ENCODE results near the gene C17orf100. TPM values are rescaled to one million over a fixed set of nuclear protein-coding genes. Genes with fewer than 3 reads are reported as not detected.

The C17orf100 gene
- total and polyA plus RNA-seq, 2 of the 13 experiments (the other 11 are each of a cell fraction or from before 2014, with no cell fraction given): 3.6 to 8.7 TPM

GRCh38 chr17:6700948-6701307, 49.4 kb downstream of the C17orf100 start (continued):
- TF ChIP-seq ZNF10 (CRISPR knock-in tag; IDR thresholded peaks at IDR 0.05; ENCODE audit: borderline replicate concordance, low read depth) (no peak), ZNF768 (CRISPR knock-in tag; IDR thresholded peaks at IDR 0.05) (no peak), SIX4 (CRISPR knock-in tag; IDR thresholded peaks at IDR 0.05) (no peak), NFIC (IDR thresholded peaks at IDR 0.05; ENCODE audit: low read length) (no peak), ZFP37 (CRISPR knock-in tag; IDR thresholded peaks at IDR 0.05; ENCODE audit: borderline replicate concordance) (no peak; the same call in 1 of the 2 replicates), ZNF124 (CRISPR knock-in tag; IDR thresholded peaks at IDR 0.05) (no peak)
- TF ChIP-seq, protein P1, sequence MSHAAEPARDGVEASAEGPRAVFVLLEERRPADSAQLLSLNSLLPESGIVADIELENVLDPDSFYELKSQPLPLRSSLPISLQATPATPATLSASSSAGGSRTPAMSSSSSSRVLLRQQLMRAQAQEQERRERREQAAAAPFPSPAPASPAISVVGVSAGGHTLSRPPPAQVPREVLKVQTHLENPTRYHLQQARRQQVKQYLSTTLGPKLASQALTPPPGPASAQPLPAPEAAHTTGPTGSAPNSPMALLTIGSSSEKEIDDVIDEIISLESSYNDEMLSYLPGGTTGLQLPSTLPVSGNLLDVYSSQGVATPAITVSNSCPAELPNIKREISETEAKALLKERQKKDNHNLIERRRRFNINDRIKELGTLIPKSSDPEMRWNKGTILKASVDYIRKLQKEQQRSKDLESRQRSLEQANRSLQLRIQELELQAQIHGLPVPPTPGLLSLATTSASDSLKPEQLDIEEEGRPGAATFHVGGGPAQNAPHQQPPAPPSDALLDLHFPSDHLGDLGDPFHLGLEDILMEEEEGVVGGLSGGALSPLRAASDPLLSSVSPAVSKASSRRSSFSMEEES (CRISPR knock-in tag; IDR thresholded peaks at IDR 0.05): peak; percentile 19

DNA sequence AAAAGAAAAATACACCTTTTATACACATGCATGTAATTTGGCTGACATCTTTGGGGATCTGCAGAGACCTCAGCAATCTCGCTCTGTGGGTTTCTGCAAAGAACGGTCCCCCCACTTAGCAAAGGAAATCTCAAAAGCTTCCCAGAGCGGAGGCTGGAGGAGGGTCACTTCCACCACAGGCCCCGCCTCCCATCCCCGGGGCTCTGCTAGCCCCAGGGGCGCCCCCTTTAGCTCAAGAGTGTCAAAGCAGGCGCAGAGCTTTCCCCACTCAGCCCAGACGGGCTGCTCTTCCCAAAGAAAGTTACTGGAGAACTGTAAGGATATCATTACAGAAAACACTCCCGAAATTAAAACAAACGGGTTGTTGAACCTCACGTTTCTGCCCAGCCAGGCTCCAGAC, 50.2 kb downstream of the C17orf100 start:
- CTCF ChIA-PET (ENCODE audit: low intra/inter-chr PET ratio, low total read pairs): interaction anchor here (1.2 to 2.9 kb wide), 2 partner anchors 12 to 36 kb away, joined by 3 to 14 read pairs; partner anchors contain the start of gene SLC13A5
- H3K36me3 ChIP-seq (replicated peaks in 1 of 2; ENCODE audit: control insufficient read depth in 1 of 2, insufficient read depth in 2 of 2, low read length in 2 of 2): peaks cover 28 to 33% of the 10 kb centered on the region in 2 experiments
- peaks cover 87% of the 10 kb centered on the region for H3K4me1 ChIP-seq (ENCODE audit: insufficient read depth, low read length)
- 77% methylated on average over 2 of the region's 11 CpGs for WGBS (ENCODE audit: low lambda C conversion rate)
- H3K79me2 ChIP-seq (ENCODE audit: insufficient read depth, low read length): peaks cover 2% of the 10 kb centered on the region
- no peaks in the 10 kb centered on the region for H3K27me3 ChIP-seq (ENCODE audit: control insufficient read depth in 1 of 2, insufficient read depth in 2 of 2, low read length in 2 of 2)
- H4K20me1 ChIP-seq (ENCODE audit: insufficient read depth, low read length): no peaks in the 10 kb centered on the region
- FAIRE-seq (peak; percentile 72), ATAC-seq (peak; percentile 29), DNase-seq (ENCODE audit: low spot score) (peak; percentile 61)
- peak overlapping the region in 1 of 3 experiments; percentile 41; a peak in 1 of 6 replicates for H3K4me3 ChIP-seq (replicated peaks in 1 of 3; ENCODE audit: insufficient read depth in 1 of 3, low read depth in 2 of 3, low read length in 3 of 3)
- H3K4me2 ChIP-seq (ENCODE audit: low read depth, low read length): peak overlapping the region; percentile 70
- no peaks in the 10 kb centered on the region for H3K9me3 ChIP-seq (ENCODE audit: low read length)
- H3K9ac ChIP-seq (ENCODE audit: insufficient read depth, low read depth, low read length): peak overlapping the region; percentile 68; the same call in 1 of the 2 replicates
- intact Hi-C loops (cut with micrococcal nuclease; ENCODE audit: unreplicated experiment) (loop anchor here (2.0 kb wide), 1 partner anchor 19 kb away; no protein-coding TSS in a partner anchor), in situ Hi-C loops (cut with HindIII; ENCODE audit: extremely low pct_ligation_motif_present, low pct_unique_long_range_greater_than_20kb) (no loop called here)
- BruUV-seq (replicated peaks): no TSS peak
- POLR2A ChIA-PET: interaction anchor here (1.3 to 11.0 kb wide), 12 partner anchors 10 to 413 kb away, joined by 3 to 419 read pairs (median 8); partner anchors contain the start of genes ASGR2, SLC13A5 and SLC16A13
- H2AFZ ChIP-seq (ENCODE audit: low read length): no peak overlapping the region
- peak overlapping the region; percentile 97 for H3K27ac ChIP-seq (ENCODE audit: extremely low read length, insufficient read depth, low read length)
- no peak for TF ChIP-seq RARG (CRISPR knock-in tag; IDR thresholded peaks at IDR 0.05; ENCODE audit: low read depth)
- no peak for TF ChIP-seq RXRA (CRISPR knock-in tag; IDR thresholded peaks at IDR 0.05)
- TF ChIP-seq RXRB (CRISPR knock-in tag; IDR thresholded peaks at IDR 0.05; ENCODE audit: borderline replicate concordance): 0 out of 2 replicates have a peak, but pooled peaks have one; percentile 11
- TF ChIP-seq ZNF460 (CRISPR knock-in tag; IDR thresholded peaks at IDR 0.05; ENCODE audit: borderline replicate concordance): no peak
- TF ChIP-seq TFAP4 (IDR thresholded peaks at IDR 0.05; ENCODE audit: borderline replicate concordance, low read depth): no peak
- no peak for TF ChIP-seq NFKBIZ (CRISPR knock-in tag; IDR thresholded peaks at IDR 0.05)
- TF ChIP-seq NFAT5 (CRISPR knock-in tag; IDR thresholded peaks at IDR 0.05): no peak
- TF ChIP-seq STAG1 (CRISPR knock-in tag; IDR thresholded peaks at IDR 0.05): peak; percentile 15; the same call in 1 of the 2 replicates
- peak; percentile 69; the same call in 1 of the 2 replicates for TF ChIP-seq ZBTB38 (CRISPR knock-in tag; IDR thresholded peaks at IDR 0.05)
- TF ChIP-seq ZNF354B (CRISPR knock-in tag; IDR thresholded peaks at IDR 0.05): no peak
